ENCODE measurements around the gene ARHGAP12.

The ARHGAP12 gene

DNA sequence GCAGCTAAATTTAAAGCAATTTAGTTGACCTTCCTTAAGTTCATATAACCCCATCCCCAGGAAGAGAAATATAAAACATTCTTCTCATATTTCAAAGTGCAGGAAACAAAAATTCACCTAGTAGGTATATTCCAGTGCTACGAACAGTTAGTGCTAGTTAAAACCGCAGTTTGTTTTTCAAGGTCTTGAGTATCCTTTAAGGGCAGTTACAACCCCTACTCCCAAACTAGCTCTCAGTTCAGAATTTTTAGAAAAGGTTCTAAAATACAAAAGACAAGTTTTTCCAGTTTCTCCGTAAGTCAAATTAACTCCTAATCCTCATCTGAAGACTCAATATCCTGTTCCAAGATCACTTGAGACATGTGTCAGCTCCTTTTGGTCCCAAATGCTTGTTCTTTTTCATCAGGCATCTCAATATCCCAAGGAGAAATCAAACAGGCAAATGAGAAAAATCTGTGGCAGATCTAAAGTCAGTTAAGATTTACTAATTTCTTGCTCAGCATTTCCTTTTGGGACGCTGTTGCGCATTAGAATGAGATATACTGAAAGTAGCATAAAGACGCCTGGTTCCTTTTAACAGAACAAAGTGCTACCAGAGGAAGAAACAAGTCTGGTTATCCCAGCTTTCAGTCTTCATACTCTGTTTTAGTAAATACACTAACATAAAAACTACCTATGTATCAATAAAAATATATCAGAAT is 51.8 kb downstream of the ARHGAP12 start:
- DNase-seq = no peak

DNA sequence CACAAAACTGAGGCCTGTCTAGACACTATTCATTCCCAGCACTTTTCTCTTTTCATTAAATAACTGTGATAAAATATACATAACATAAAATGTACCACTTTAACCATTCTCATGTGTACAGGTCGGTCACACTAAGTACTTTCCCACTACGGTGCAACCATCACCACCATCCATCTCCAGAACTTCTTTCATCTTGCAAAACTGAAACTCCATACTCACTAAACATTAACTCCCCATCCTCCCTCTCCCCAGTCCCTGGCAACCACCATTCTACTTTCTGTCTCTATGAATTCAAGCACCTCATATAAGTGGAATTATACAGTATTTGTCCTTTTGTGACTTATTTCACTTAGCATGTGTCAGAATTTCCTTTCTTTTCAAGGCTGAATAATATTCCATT is 53.0 kb downstream of the ARHGAP12 start:
- DNase-seq = no peak

GRCh38 chr10:31873724-31874123 is 54.9 kb downstream of the ARHGAP12 start:
- no peak for DNase-seq

DNA sequence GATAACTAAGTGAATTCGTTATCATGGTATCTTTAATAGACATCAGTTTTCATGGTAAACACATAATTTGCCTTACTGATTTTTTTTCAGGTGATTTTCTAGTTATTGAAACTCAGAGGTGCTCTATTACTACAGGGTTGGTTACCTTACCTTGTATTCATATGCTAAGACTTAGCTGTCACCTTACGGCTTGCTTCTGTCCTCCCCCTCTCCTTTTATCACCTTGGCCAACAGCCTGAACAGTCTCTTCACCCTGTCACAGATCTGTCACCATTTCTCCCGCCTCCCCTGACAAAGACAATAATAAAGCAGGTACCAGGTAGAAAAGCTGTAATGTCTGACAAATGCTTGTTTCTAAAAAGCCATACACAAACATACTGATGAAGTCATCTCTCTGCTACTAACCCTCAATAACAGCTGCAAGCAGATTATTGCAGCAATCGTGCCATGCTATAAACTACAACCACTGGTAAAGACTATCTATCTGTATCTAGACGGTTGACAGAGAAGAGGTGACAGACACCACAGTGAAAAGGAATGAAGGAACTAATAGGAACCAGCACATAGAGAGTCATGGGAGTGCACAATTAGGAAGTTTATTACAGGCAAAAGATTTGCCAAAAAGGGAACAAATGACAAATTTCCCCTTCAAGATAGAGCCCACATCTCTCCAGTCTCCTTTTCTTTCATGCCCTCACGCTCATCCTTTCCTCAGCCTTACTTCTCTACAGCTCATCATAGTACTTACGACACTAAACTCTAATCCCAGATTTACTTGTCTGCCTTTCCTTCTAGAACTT is 57.2 kb downstream of the ARHGAP12 start:
- no peak for DNase-seq

DNA sequence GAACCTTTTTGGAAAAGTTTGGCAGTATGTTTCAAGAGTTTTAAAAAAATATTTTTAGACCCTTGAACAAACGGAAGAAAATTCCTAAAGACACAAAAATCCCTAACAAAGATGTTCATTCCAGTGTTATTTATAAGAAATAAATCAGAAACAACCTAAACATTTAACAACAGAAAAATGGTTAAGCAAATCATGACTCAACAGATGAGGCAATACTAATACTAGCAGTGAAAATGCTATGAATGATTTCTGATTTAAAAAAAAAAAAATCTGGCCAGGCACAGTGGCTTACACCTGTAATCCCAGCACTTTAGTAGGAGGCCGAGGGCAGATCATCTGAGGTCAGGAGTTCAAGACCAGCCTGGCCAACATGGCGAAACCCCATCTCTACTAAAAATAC is 61.0 kb downstream of the ARHGAP12 start:
- DNase-seq = no peak

DNA sequence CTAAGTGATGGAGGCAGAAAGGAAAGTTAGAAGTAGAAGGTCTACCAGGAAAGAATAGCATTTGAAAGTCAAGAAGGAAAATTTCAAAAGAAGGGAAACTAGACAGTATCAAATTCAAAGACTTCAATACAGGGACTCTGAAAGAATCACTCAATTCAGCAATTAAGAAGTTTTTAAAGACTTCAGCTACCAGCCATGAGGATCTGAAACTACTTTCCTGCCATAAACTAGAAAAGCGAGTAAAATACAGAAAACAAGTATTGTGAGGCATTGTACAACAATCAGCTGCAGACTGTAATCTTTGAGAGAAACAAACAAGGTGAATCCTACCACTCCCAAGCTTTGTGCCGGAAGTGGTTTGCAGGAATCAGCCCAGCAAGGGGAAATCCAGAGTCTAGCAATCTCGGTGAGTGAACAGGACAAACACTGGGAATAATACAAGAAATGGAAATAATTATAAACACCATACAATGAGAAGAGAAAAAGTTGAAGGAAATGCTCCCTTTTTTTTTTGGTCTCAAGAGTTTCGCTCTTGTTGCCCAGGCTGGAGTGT is 62.4 kb downstream of the ARHGAP12 start:
- no peak for DNase-seq

GRCh38 chr10:31864834-31865518 is 63.7 kb downstream of the ARHGAP12 start:
- no peak for DNase-seq

DNA sequence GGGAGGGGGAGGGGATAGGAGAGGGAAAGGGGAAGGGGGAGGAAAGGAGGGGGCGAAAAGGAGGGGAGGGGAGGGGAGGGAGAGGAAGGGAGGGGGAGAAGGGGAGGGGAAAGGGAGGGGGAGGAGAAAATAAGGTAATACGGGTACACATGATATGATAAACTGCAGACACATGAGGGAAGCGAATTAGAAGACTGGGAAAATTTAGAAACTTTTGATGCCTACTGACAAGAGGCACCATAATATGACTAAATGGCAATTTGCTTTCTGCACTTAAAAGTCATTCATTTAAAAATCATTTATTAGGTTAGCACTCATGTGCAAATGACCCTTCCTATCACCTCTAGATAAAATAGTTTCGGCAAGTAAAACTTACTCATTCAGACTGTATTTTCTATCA is 73.6 kb downstream of the ARHGAP12 start:
- no peak for DNase-seq

GRCh38 chr10:31853629-31854028 is 75.0 kb downstream of the ARHGAP12 start:
- no peak for DNase-seq

- no peak for DNase-seq
These were observed 77.4 kb downstream of the ARHGAP12 start for GRCh38 chr10:31851216-31851615.

DNA sequence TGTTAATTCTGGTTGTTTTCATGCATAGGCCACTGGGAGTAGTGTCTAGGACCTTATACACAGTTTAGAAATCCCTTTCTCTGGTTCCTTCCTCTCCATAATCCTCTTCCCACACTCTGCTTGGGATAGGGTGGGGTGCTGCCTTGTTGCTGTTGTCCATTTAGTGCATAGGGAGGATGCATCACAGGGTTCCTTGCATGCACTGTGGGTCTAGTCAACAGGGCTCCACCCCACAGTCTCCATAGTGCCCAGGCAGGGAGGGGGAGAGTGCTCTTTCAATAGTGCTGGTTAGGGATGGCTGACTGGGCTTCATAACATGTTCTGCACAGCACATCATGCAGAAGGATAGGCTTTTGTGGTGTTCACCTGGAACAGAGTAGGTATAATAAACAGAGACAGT is 81.1 kb downstream of the ARHGAP12 start:
- DNase-seq = no peak

DNA sequence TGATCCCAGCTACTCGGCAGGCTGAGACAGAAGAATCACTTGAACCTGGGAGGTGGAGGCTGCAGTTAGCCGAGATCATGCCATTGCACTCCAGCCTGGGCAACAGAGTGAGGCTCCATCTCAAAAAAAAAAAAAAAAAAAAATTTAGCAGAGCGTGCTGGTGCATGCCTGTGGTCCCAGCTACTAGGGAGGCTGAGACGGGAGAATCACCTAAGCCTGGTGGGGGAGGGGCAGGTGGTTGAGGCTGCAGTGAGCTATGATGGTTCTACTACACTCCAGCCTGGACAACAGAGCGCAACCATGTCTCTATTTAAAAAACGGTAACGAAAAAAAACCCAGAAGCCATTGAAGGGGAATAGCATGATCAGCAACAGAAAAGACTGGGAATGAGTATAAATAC is 89.9 kb downstream of the ARHGAP12 start:
- no peak for DNase-seq

GRCh38 chr10:31838065-31838464 is 90.6 kb downstream of the ARHGAP12 start:
- DNase-seq = no peak

DNA sequence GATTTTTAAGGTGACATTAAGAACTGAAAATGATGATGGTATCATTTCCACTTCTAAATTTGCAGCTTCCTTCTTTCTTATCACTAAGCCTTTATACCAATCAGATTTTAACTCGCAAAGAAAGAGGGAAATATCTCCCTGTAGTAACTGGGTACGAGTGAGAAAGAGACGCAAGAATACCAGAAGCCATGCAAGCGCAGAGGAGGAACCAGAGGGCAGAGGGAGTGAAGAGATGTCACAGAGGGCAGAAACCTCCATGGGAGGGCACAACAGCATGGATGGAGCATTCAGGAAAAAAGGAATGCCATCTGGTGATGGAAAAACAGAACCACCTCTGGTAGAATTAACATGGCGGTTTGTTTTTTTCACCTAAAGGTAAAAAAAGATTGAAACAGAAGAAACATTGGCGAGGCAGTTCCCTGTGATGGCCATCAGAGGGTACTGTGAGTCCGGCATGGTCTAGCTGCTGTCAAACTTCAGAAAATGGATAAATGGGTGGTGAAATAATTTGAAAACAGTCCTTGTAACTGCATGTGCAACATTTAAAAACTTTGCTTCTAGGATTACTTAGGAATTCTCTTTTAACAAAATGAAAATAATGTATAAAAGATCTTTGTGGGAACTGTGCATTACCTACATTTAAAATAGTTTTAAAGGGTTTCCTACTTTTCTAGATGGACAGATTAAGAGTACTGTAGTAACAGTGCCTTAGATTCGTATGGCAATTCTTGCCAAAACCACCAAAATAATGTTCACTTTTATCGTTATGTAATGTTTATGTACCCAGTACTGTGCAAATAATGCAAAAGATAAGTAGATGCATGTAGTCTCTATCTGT is 91.8 kb downstream of the ARHGAP12 start:
- no peak for DNase-seq

DNA sequence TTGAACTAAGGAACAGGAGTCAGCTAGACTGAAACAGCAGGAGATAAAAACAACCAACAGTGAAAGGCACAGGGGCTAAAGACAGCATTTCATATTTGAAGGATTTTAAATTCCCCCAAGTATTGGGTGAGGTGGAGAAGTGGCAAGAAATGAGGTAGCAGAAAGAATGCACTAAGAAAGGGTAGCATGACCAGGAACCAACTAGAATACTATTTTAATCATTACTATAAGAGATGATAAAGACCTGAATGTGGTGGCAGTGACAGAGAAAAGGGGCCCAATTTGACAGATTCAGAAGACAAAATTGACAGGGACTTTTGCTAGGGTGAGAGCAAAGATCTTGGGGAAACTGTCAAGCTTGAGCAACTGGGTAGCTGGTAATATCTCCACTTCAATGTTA is 94.9 kb downstream of the ARHGAP12 start:
- no peak for DNase-seq

DNA sequence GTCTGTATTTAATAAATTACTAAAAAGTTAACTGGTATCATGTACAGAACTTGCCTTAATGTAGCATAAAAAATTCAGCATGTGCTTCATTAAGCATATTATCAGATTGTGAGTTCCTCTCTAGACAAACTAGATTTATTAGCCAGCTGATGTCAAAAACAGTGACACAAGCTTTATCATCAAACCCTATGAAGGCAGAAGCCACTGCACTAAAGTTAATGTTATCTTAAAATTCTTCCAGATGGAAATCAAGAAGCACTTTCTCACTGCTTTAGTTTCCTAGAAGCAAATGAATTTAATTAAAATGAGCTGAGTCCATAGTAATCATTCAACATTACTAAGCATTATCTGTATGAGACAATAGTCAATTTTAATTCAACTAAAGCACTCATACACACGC is 96.4 kb downstream of the ARHGAP12 start:
- no peak for DNase-seq

GRCh38 chr10:31830887-31831286 is 97.7 kb downstream of the ARHGAP12 start:
- DNase-seq = no peak

DNA sequence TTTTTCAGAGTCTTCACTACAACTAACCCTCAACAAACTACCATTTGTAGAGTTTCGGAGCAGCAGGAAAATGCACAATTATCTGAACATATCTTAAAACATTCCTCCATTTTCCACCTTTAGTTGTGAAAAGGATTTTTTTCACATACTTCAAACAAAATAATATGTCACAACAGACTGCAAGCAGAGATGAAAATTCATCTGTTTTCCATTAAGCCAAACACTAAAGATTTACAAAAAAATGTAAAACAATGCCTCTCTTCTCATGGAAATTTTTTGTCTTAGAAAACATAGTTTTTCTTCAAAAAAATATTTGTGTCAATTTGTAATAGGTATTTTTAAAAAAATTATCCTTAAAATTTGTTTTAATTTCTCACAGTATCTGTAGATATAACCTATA is 98.9 kb downstream of the ARHGAP12 start:
- DNase-seq = no peak

GRCh38 chr10:31823358-31823757 is 105.3 kb downstream of the ARHGAP12 start:
- no peak for DNase-seq

GRCh38 chr10:31822616-31823318 is 105.9 kb downstream of the ARHGAP12 start:
- no peak for DNase-seq

DNA sequence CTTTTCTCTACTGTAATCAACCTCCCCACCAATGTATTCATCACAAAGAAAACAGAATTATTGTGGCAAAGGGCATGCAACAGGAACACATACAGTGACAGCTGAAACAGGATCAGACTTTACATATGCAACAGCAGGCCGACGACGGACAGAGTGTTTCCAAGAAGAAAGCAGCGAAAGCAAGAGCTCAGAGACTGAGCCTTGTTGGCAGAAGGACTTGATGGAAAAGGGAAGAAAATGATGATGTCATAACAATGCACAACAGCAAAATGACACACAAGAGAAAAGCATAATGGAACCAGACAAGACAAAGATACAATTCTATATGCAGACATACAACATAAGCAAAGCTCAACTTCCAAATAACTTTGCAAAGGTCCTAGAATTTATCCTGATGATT is 106.5 kb downstream of the ARHGAP12 start:
- DNase-seq = no peak

GRCh38 chr10:31820778-31821369 is 107.8 kb downstream of the ARHGAP12 start:
- no peak for DNase-seq
